Right atrium auricular region (tissue), 2 donors: Measurements from ENCODE around the gene MED27. TPM values are rescaled to one million over a fixed set of nuclear protein-coding genes. Genes with fewer than 3 reads are reported as not detected.

Experiments used
- DNase-seq: peaks from one replicate; pipeline ENCODE4 v3.0.0-alpha.2; 2019; ENCODE audit warnings: low spot score
- H3K27ac ChIP-seq, 2 donors: fragments of 200-600 bp; sonication (generic); 1 replicate in 1 of 2; 2 replicates in 1 of 2; pipeline ENCODE4 v1.5.1; 2016 to 2019
- H3K27me3 ChIP-seq, 2 donors: fragments of 200-600 bp; sonication (generic); one replicate each; pipeline versions ENCODE4 v1.5.1 to v1.6.0; 2017 to 2019
- H3K36me3 ChIP-seq: fragments of 200-600 bp; sonication (generic); one replicate; pipeline ENCODE4 v1.5.1; 2016
- H3K4me1 ChIP-seq, 2 donors: fragments of 200-600 bp; sonication (generic); one replicate each; pipeline versions ENCODE4 v1.5.1 to v1.6.0; 2017 to 2019
- H3K4me3 ChIP-seq, 2 donors: fragments of 200-600 bp; sonication (generic); 1 replicate in 1 of 2; 2 replicates in 1 of 2; pipeline ENCODE4 v1.5.1; 2017 to 2019; ENCODE audit warnings: mild to moderate bottlenecking in 1 of 2, moderate library complexity in 1 of 2
- H3K9me3 ChIP-seq, 2 donors: fragments of 200-600 bp; sonication (generic); one replicate each; pipeline ENCODE4 v1.5.1; 2019
- CTCF ChIP-seq, 2 donors: fragments of 200-600 bp; sonication (generic); IDR thresholded peaks; one replicate each; pipeline ENCODE4 v1.5.1; 2019; ENCODE audit warnings: antibody characterized with exemption in 2 of 2
- total RNA-seq, 2 donors: library from RNA; depleted of rRNA; stranded (reverse); fragments of >200 nt; gene quantifications; one replicate each; pipeline ENCODE4 v1.1.0, GENCODE V29; 2016

Gene MED27
- total RNA-seq, 2 donors from 2014 or later, result 12.5 to 15.3 TPM

GRCh38 chr9:131889437-131890251, 190.0 kb downstream of the MED27 start:
- H3K4me3 ChIP-seq, result no peak overlapping the region
- TF ChIP-seq CTCF (IDR thresholded peaks at IDR 0.05), result no peak
- H3K9me3 ChIP-seq, result no peaks in the 10 kb centered on the region
- H3K27ac ChIP-seq, result peak overlapping the region; percentile 72 to 88
- H3K36me3 ChIP-seq, result no peaks in the 10 kb centered on the region
- peaks cover 0 to 80% of the 10 kb centered on the region in 2 donors for H3K4me1 ChIP-seq
- DNase-seq, result no peak
- H3K27me3 ChIP-seq, result no peaks in the 10 kb centered on the region

DNA sequence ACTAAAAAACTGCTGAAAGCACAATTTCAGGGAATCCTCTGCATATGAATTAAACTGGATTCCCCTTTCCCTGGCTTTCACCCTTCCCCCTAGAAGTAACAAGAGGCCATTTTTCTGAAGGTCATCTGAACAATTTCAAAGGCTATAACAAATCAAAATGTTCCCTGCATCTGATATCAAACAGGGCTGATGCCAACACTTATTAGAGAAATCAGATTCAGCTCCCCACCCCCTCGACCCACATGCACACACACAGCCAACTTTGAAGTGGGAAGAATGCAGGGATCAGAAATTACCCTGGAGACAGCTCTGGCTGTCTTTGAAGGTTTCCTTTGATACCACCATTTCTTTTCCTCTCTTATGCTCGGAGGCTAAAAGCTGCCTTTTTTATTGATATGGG, 190.7 kb downstream of the MED27 start:
- Histone ChIP-seq H3K9me3 (no peaks in the 10 kb centered on the region), H3K4me3 (no peak overlapping the region), H3K36me3 (no peaks in the 10 kb centered on the region), H3K4me1 (peaks cover 0 to 73% of the 10 kb centered on the region in 2 donors), H3K27ac (peak overlapping the region; percentile 72 to 88), H3K27me3 (no peaks in the 10 kb centered on the region)
- no peak for TF ChIP-seq CTCF (IDR thresholded peaks at IDR 0.05)
- DNase-seq, result no peak

- Histone ChIP-seq H3K4me1 (peaks cover 0 to 65% of the 10 kb centered on the region in 2 donors), H3K9me3 (no peaks in the 10 kb centered on the region), H3K36me3 (no peaks in the 10 kb centered on the region), H3K27me3 (no peaks in the 10 kb centered on the region), H3K4me3 (no peak overlapping the region), H3K27ac (no peak overlapping the region)
- no peak for DNase-seq
- no peak for TF ChIP-seq CTCF (IDR thresholded peaks at IDR 0.05)
Observed at GRCh38 chr9:131887680-131888079, 192.0 kb downstream of the MED27 start.

GRCh38 chr9:131886826-131887225, 192.8 kb downstream of the MED27 start:
- no peak for TF ChIP-seq CTCF (IDR thresholded peaks at IDR 0.05)
- Histone ChIP-seq H3K27me3 (no peaks in the 10 kb centered on the region), H3K27ac (no peak overlapping the region), H3K36me3 (no peaks in the 10 kb centered on the region), H3K9me3 (no peaks in the 10 kb centered on the region), H3K4me1 (peaks cover 0 to 61% of the 10 kb centered on the region in 2 donors), H3K4me3 (no peak overlapping the region)
- DNase-seq, result no peak

- no peak for DNase-seq
- no peaks in the 10 kb centered on the region for H3K36me3 ChIP-seq
- no peaks in the 10 kb centered on the region for H3K9me3 ChIP-seq
- no peak for TF ChIP-seq CTCF (IDR thresholded peaks at IDR 0.05)
- H3K27me3 ChIP-seq, result no peaks in the 10 kb centered on the region
- H3K4me3 ChIP-seq, result no peak overlapping the region
- peak overlapping the region; percentile 25 to 26 for H3K27ac ChIP-seq
- H3K4me1 ChIP-seq, result peaks cover 0 to 50% of the 10 kb centered on the region in 2 donors
Observed at GRCh38 chr9:131885144-131885609, 194.5 kb downstream of the MED27 start.
